AG09319 (cell line): ENCODE data around the gene PLA2G7.

ENCODE experiments used
- DNase-seq: peaks from one replicate; pipeline ENCODE4 v3.0.0-alpha.2; 2010; ENCODE audit warnings: low read depth; ENCODE audit errors: extremely low read depth
- TF ChIP-seq, protein P1 (sequence below): IDR thresholded peaks from 2 replicates; pipeline ENCODE4 v1.5.1; 2011; ENCODE audit warnings: low read depth, mild to moderate bottlenecking, inconsistent platforms, low read length, moderate library complexity

The PLA2G7 gene

GRCh38 chr6:46733341-46733801 lies 1.8 kb downstream of the PLA2G7 start:
- no peak for DNase-seq
- TF ChIP-seq, protein P1, sequence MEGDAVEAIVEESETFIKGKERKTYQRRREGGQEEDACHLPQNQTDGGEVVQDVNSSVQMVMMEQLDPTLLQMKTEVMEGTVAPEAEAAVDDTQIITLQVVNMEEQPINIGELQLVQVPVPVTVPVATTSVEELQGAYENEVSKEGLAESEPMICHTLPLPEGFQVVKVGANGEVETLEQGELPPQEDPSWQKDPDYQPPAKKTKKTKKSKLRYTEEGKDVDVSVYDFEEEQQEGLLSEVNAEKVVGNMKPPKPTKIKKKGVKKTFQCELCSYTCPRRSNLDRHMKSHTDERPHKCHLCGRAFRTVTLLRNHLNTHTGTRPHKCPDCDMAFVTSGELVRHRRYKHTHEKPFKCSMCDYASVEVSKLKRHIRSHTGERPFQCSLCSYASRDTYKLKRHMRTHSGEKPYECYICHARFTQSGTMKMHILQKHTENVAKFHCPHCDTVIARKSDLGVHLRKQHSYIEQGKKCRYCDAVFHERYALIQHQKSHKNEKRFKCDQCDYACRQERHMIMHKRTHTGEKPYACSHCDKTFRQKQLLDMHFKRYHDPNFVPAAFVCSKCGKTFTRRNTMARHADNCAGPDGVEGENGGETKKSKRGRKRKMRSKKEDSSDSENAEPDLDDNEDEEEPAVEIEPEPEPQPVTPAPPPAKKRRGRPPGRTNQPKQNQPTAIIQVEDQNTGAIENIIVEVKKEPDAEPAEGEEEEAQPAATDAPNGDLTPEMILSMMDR = no peak

- TF ChIP-seq, protein P1 = no peak
- no peak for DNase-seq
Measured at GRCh38 chr6:46730921-46731461, 4.2 kb downstream of the PLA2G7 start.

GRCh38 chr6:46729787-46730326 lies 5.3 kb downstream of the PLA2G7 start:
- TF ChIP-seq, protein P1 = no peak
- DNase-seq = no peak

DNA sequence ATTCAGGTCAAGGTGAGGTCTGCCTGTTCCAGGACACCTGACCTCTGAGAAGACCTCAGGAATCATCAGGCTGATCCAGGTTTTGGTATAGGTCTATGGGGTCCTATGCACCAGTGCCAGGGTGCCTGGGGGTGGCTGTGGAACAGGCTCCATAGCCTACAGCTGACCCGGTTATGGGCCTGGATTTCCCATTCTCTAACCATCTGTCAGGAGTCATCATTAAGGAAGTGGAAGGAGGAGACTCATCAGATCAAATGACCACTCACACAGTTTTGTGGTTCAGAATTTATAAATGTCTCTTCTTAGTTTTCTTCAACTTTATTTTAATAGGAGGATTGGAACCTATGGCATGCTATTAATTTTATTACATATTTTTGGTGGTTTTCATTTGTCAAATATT lies 14.8 kb downstream of the PLA2G7 start:
- TF ChIP-seq, protein P1 = no peak
- DNase-seq = no peak

GRCh38 chr6:46719099-46719498 lies 16.1 kb downstream of the PLA2G7 start:
- TF ChIP-seq, protein P1 = no peak
- no peak for DNase-seq

DNA sequence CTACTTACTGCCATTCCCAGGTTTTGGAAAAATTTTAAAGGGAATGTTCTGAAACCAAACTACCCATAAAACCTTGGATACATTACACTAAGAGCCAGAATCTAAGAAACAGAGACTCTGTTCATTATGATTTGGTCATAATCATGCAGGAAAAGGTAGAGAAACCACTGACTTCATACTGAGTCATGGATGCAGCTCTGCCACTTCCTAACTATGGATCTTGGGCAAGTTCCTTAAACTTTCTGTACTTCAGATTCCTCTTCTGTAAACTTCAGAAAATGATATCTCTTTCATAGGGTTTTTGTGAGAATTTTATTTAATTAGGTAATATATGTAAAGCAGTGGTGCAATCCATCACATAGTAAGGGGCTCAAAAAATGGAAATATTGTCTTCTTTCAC lies 20.0 kb downstream of the PLA2G7 start:
- DNase-seq = no peak

GRCh38 chr6:46711491-46711890 lies 23.7 kb downstream of the PLA2G7 start:
- TF ChIP-seq, protein P1 = no peak
- DNase-seq = no peak

More for the DNA sequence above, 20.0 kb downstream of the PLA2G7 start:
- TF ChIP-seq, protein P1 = no peak
